ENCODE measurements around the gene PACSIN3. TPM values are rescaled to one million over a fixed set of nuclear protein-coding genes. Genes with fewer than 3 reads are reported as not detected.

PACSIN3 gene
- total RNA-seq, 1 donor from 2014 or later: 1.5 TPM

DNA sequence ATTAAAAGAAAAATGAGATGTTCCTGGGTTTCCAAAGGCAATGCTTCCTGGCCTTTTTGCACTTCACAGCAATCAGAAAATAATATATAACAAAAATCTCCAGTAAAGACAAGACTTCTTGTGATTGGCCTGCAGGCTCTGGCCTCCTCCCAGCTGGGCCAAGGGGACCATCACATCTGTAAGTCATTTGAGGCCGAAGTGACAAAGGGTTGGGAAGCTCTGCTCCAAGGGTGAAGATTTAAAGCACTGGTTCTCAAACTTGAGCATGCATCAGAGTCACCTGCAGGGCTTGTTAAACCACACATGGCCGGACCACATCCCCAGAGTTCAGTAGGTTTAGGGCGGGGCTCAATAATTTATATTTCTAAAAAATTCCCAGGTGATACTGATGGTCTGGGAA is 41.7 kb downstream of the PACSIN3 start:
- H3K27ac Mint-ChIP-seq: no peak overlapping the region
- intact Hi-C loops (cut with micrococcal nuclease): no loop called here
- no peak overlapping the region for H3K4me3 Mint-ChIP-seq
- ATAC-seq (ENCODE audit: low read depth) (no peak), DNase-seq (no peak)
- H3K4me1 Mint-ChIP-seq: no peaks in the 10 kb centered on the region
- no peaks in the 10 kb centered on the region for H3K27me3 Mint-ChIP-seq
- H3K36me3 Mint-ChIP-seq (ENCODE audit: low read depth): peaks cover 5% of the 10 kb centered on the region
- POLR2A ChIA-PET: no interaction called here
- CTCF ChIA-PET: no interaction called here
- TF ChIP-seq, protein P1, sequence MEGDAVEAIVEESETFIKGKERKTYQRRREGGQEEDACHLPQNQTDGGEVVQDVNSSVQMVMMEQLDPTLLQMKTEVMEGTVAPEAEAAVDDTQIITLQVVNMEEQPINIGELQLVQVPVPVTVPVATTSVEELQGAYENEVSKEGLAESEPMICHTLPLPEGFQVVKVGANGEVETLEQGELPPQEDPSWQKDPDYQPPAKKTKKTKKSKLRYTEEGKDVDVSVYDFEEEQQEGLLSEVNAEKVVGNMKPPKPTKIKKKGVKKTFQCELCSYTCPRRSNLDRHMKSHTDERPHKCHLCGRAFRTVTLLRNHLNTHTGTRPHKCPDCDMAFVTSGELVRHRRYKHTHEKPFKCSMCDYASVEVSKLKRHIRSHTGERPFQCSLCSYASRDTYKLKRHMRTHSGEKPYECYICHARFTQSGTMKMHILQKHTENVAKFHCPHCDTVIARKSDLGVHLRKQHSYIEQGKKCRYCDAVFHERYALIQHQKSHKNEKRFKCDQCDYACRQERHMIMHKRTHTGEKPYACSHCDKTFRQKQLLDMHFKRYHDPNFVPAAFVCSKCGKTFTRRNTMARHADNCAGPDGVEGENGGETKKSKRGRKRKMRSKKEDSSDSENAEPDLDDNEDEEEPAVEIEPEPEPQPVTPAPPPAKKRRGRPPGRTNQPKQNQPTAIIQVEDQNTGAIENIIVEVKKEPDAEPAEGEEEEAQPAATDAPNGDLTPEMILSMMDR (IDR thresholded peaks at IDR 0.05): no peak
- no peaks in the 10 kb centered on the region for H3K9me3 Mint-ChIP-seq

DNA sequence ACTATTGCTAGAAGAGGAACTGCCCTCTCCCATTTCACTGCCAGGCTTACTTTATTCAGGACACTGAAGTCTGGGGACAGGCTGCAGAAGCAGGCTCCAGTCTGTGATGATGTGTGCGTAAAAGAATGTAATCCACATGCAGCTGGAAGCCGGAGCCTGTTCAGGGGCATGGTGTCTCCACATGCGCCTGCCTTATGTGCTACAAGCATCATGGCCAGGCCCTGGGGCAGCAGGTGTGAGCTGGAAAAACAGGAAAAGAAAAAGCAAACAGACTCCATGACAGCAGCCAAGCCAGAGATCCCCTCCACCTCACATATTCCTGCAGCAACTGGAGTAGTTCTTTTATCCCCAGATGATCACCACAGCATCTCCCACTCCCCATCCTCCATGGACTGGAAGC is 42.9 kb downstream of the PACSIN3 start:
- TF ChIP-seq, protein P1 (IDR thresholded peaks at IDR 0.05): no peak
- Mint-ChIP-seq H3K4me1 (no peaks in the 10 kb centered on the region), H3K27me3 (no peaks in the 10 kb centered on the region), H3K4me3 (no peak overlapping the region), H3K36me3 (ENCODE audit: low read depth) (peaks cover 8% of the 10 kb centered on the region), H3K27ac (no peak overlapping the region), H3K9me3 (no peaks in the 10 kb centered on the region)
- CTCF ChIA-PET: no interaction called here
- POLR2A ChIA-PET: interaction anchor here (0.7 kb wide), 1 partner anchor 680 kb away, joined by 3 read pairs; no protein-coding TSS in a partner anchor
- no peak for ATAC-seq (ENCODE audit: low read depth)
- no peak for DNase-seq
- intact Hi-C loops (cut with micrococcal nuclease): no loop called here

DNA sequence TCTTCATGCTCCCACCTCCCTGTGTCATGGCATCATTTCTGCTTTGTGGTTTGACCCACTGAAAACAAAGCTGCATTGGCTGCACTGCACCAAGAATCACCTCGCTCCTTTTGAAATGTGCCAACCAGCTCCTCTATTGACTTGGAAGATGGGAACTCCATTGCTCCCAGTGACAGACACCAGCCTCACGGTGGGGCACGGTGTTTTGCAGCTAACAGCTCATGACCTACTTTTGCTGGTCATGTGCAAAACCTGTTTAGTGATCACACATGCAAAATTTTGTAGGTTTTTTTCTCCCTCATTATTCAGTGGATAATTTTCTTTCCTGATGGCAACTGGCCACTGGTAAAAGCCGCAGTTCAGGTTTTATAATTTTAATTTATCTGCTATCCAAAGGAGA is 46.4 kb downstream of the PACSIN3 start:
- H3K4me3 Mint-ChIP-seq: no peak overlapping the region
- TF ChIP-seq, protein P1 (IDR thresholded peaks at IDR 0.05): no peak
- no peaks in the 10 kb centered on the region for H3K9me3 Mint-ChIP-seq
- H3K27ac Mint-ChIP-seq: no peak overlapping the region
- intact Hi-C loops (cut with micrococcal nuclease): no loop called here
- POLR2A ChIA-PET: interaction anchor here (0.7 kb wide), 1 partner anchor 262 kb away, joined by 5 read pairs; no protein-coding TSS in a partner anchor
- H3K27me3 Mint-ChIP-seq: no peaks in the 10 kb centered on the region
- CTCF ChIA-PET: no interaction called here
- H3K36me3 Mint-ChIP-seq (ENCODE audit: low read depth): peaks cover 20% of the 10 kb centered on the region
- ATAC-seq (ENCODE audit: low read depth): no peak
- no peak for DNase-seq
- H3K4me1 Mint-ChIP-seq: no peaks in the 10 kb centered on the region

DNA sequence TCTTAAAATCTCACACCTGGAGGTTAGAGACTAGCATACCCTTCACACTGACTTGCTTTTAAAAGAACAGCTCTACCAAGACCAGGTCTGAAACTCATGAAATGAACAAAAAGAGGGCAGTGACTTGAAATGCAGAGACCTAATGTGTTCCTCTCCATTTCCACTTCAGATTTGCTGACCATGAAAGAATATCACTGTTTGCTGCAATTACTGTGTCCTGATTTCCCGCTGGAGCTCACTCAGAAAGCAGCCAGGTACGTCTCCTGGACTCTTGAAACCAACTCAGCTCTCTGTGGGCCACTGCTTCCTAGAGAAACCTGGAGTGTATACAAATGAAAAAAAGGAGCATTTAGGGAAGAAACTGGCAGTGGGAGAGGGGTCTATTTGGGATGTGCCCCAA is 48.8 kb downstream of the PACSIN3 start:
- intact Hi-C loops (cut with micrococcal nuclease): no loop called here
- no peak overlapping the region for H3K27ac Mint-ChIP-seq
- H3K36me3 Mint-ChIP-seq (ENCODE audit: low read depth): peaks cover 20% of the 10 kb centered on the region
- no peak for DNase-seq
- H3K4me1 Mint-ChIP-seq: no peaks in the 10 kb centered on the region
- no peaks in the 10 kb centered on the region for H3K9me3 Mint-ChIP-seq
- TF ChIP-seq, protein P1 (IDR thresholded peaks at IDR 0.05): no peak
- ChIA-PET CTCF (no interaction called here), POLR2A (no interaction called here)
- ATAC-seq (ENCODE audit: low read depth): no peak
- no peaks in the 10 kb centered on the region for H3K27me3 Mint-ChIP-seq
- no peak overlapping the region for H3K4me3 Mint-ChIP-seq

DNA sequence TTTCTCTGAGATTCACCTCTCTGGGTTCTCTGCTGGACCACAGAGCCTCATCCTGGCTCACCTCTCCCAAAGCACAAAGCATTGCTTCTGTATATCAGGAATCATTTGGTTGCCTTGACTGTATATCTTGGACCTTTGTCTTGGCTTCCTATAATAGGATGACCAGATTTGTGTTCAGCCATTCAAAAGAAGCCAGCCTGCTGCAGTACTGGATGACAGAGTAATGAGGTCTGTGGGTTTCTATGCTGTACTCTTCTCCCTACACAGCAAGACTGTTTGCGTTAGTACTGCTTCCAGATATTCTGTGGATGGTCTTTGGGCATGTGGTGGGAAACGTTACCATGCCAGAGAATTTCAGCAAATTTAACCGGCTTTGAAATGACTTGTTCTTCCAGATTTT is 49.3 kb downstream of the PACSIN3 start:
- intact Hi-C loops (cut with micrococcal nuclease): no loop called here
- POLR2A ChIA-PET: no interaction called here
- no peak for DNase-seq
- CTCF ChIA-PET: no interaction called here
- ATAC-seq (ENCODE audit: low read depth): no peak
- H3K9me3 Mint-ChIP-seq: no peaks in the 10 kb centered on the region
- H3K27ac Mint-ChIP-seq: no peak overlapping the region
- TF ChIP-seq, protein P1 (IDR thresholded peaks at IDR 0.05): no peak
- no peaks in the 10 kb centered on the region for H3K4me1 Mint-ChIP-seq
- H3K27me3 Mint-ChIP-seq: no peaks in the 10 kb centered on the region
- H3K36me3 Mint-ChIP-seq (ENCODE audit: low read depth): peaks cover 20% of the 10 kb centered on the region
- H3K4me3 Mint-ChIP-seq: no peak overlapping the region
